Activated CD8-positive, alpha-beta T cell treated with anti-CD3 and anti-CD28 coated beads for 36 hours (primary cell): ENCODE measurements around the gene KLF11. TPM values are rescaled to one million over a fixed set of nuclear protein-coding genes. Genes with fewer than 3 reads are reported as not detected.

Experiments
- ATAC-seq: fragments of 200-7000 bp; cut with Tn5 transposase; one replicate; pipeline ENCODE4 v1.10.0; 2021; ENCODE audit warnings: mild to moderate bottlenecking, moderate library complexity
- CTCF ChIA-PET: fragments of 350-600 bp; sonication (Branson Sonifier 250); formaldehyde crosslinking; loops from one replicate; lab custom pipeline; 2021; ENCODE audit warnings: antibody characterized with exemption; lab: Charles Lee
- POLR2A ChIA-PET: fragments of 350-600 bp; sonication (Branson Sonifier 250); formaldehyde crosslinking; loops from one replicate; lab custom pipeline; 2021; ENCODE audit warnings: antibody characterized with exemption; lab: Charles Lee
- DNase-seq: peaks from one replicate; pipeline ENCODE4 v3.0.0-alpha.2; 2020
- H3K27ac Mint-ChIP-seq: one replicate; pipeline ENCODE4 v1.8.0; 2021; ENCODE audit warnings: mild to moderate bottlenecking, mixed read lengths
- H3K27me3 Mint-ChIP-seq: one replicate; pipeline ENCODE4 v1.8.0; 2021; ENCODE audit warnings: mixed read lengths
- H3K36me3 Mint-ChIP-seq: one replicate; pipeline ENCODE4 v1.8.0; 2021; ENCODE audit warnings: low read depth, mixed read lengths
- H3K4me1 Mint-ChIP-seq: one replicate; pipeline ENCODE4 v1.8.0; 2021; ENCODE audit warnings: low read depth, mixed read lengths
- H3K4me3 Mint-ChIP-seq: one replicate; pipeline ENCODE4 v1.8.0; 2021; ENCODE audit warnings: mild to moderate bottlenecking, moderate library complexity, mixed read lengths
- H3K9me3 Mint-ChIP-seq: one replicate; pipeline ENCODE4 v1.8.0; 2021; ENCODE audit warnings: mixed read lengths
- intact Hi-C: fragments of 100-400 bp; cut with micrococcal nuclease; formaldehyde crosslinking; loops from one replicate; pipeline ENCODE4 v1.10.0; 2022
- total RNA-seq, 2 experiments: library from RNA; stranded (reverse); gene quantifications; one replicate each; pipeline ENCODE4 v1.2.3, GENCODE V29; 2021
- TF ChIP-seq, protein P1 (sequence below): fragments of 200-600 bp; IDR thresholded peaks from one replicate; pipeline ENCODE4 v1.8.0; 2022; ENCODE audit warnings: antibody characterized with exemption, mild to moderate bottlenecking

The KLF11 gene
- total RNA-seq, 2 experiments from 2014 or later, result 2.9 to 3.5 TPM

DNA sequence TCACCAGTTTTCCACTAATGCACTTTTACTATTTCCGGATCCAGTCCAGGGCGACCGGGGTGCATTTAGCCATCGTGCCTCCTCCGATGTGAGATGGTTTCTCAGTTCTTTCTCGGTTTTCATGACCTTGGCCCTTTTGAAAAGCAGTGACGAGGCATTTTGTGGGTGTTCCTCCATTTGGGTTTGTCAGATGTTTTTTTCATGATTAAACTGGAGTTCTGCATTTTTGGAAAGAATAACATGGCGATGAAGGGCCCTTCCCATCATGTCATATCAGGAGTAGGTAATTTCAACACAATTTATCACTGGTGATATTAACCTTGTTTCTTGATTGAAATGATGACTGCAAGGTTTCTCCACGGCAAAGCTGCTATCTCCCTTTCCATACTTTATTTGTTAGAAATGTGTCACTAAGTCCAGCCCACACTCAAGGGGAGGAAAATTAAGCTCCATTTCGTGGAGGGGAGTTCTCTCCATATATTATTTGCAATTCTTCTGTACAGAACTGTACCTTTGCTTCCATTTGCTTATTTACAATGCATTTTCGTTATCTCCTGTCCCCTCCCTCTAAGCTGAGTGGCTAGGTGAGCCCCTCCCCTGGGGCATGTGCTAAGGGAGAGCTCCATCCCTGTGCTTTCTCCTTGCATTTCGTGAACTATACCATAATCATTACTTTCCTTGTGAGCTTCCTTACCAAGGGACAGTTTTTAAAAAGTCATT, 8.9 kb upstream of the KLF11 start:
- ATAC-seq (no peak), DNase-seq (no peak)
- TF ChIP-seq, protein P1, sequence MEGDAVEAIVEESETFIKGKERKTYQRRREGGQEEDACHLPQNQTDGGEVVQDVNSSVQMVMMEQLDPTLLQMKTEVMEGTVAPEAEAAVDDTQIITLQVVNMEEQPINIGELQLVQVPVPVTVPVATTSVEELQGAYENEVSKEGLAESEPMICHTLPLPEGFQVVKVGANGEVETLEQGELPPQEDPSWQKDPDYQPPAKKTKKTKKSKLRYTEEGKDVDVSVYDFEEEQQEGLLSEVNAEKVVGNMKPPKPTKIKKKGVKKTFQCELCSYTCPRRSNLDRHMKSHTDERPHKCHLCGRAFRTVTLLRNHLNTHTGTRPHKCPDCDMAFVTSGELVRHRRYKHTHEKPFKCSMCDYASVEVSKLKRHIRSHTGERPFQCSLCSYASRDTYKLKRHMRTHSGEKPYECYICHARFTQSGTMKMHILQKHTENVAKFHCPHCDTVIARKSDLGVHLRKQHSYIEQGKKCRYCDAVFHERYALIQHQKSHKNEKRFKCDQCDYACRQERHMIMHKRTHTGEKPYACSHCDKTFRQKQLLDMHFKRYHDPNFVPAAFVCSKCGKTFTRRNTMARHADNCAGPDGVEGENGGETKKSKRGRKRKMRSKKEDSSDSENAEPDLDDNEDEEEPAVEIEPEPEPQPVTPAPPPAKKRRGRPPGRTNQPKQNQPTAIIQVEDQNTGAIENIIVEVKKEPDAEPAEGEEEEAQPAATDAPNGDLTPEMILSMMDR, result no peak
- H3K36me3 Mint-ChIP-seq, result no peaks in the 10 kb centered on the region
- CTCF ChIA-PET, result interaction anchor here (0.9 to 5.3 kb wide), 4 partner anchors 13 to 221 kb away, joined by 3 to 29 read pairs (median 5); no protein-coding TSS in a partner anchor
- no peak overlapping the region for H3K4me3 Mint-ChIP-seq
- H3K4me1 Mint-ChIP-seq, result peaks cover 19% of the 10 kb centered on the region
- no peaks in the 10 kb centered on the region for H3K9me3 Mint-ChIP-seq
- H3K27me3 Mint-ChIP-seq, result no peaks in the 10 kb centered on the region
- no peak overlapping the region for H3K27ac Mint-ChIP-seq
- POLR2A ChIA-PET, result interaction anchor here (0.7 to 1.7 kb wide), 2 partner anchors 8 to 403 kb away, joined by 3 to 7 read pairs; partner anchors contain the start of gene YWHAQ
- intact Hi-C loops, result no loop called here

DNA sequence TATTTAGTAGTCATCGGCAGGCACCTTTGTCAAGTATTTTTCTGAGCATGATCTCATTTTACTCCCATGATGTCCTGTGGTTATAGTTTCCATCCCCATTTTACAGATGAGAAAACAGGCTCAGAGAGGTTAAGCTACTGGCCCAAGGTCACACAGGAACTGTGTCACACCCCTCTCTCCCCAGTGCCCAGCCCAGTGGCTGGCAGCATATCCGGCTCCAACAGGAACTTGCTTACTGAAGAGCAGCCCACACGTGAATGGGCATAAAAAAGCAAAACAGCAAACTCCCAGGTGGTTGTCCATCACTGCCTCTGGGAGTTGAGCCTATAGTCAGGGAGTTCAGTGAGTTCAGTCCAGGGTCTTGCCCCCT, 8.3 kb upstream of the KLF11 start:
- ChIA-PET POLR2A (interaction anchor here (0.7 to 1.7 kb wide), 2 partner anchors 13 to 404 kb away, joined by 3 to 5 read pairs; partner anchors contain the start of gene YWHAQ), CTCF (interaction anchor here (0.9 to 5.3 kb wide), 6 partner anchors 12 to 222 kb away, joined by 3 to 29 read pairs (median 4); no protein-coding TSS in a partner anchor)
- H3K36me3 Mint-ChIP-seq, result no peaks in the 10 kb centered on the region
- intact Hi-C loops, result no loop called here
- DNase-seq, result no peak
- H3K27me3 Mint-ChIP-seq, result no peaks in the 10 kb centered on the region
- H3K9me3 Mint-ChIP-seq, result no peaks in the 10 kb centered on the region
- ATAC-seq, result no peak
- no peak overlapping the region for H3K27ac Mint-ChIP-seq
- peaks cover 14% of the 10 kb centered on the region for H3K4me1 Mint-ChIP-seq
- TF ChIP-seq, protein P1, result no peak
- no peak overlapping the region for H3K4me3 Mint-ChIP-seq

DNA sequence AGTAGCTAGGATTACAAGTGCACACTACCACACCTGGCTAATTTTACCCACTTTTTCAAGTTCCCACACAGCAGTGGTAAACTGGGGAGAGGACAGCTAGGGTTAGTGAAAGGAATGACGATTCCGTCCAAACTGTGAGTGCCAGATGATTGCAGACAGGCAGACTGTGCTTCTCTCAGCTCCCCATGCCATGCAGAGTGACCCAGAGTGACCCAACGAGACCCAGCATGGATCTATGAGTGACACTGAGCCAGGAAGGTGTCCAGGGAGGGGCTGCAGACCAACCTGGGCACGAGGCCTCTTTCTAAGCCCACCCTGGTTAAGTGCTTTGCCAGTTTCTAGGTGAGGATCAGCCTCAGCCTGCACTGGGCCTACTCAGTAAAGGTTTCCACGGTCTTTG, 7.7 kb upstream of the KLF11 start:
- intact Hi-C loops, result no loop called here

DNA sequence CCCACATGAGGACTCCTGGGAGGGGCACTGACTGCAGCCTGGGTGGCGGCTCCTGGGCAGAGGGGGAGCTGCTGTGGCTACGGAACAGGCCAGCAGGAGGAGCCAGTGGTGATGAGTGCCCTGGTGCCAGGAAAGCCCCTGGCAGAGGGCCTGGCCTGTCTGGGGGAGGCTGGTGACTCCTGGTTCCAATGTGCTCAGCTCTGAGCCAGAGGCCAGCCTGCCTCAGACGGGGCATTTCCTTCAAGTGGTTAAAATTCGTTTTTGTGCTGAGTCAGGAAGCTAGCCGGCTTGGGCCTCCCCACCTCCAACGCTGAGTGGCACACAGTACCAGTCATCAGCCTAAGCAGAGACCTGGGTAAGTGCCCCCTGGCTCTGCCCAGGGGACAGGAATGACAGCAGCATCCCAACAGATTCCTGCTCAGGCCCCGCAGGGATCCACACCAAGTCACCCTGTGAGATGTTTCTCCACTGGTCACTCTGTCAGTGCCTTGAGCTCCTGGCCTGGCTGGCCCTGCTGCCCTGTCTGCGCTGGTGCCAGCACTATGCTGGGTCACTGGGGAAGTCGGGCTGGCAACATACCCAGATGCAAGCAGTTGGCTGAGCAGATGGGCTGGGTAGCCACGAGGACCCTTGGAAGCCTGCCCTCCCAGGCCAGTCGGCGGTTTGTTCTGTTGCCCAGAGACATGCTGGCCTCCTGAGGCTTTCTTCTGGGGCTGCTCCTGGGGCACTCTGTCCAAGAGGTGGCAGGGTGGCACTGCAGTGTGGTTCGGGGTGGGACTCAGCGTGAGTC, 7.1 kb upstream of the KLF11 start:
- ChIA-PET POLR2A (interaction anchor here (1.7 kb wide), 1 partner anchor 12 kb away, joined by 5 read pairs; no protein-coding TSS in a partner anchor), CTCF (interaction anchor here (0.6 to 5.3 kb wide), 7 partner anchors 11 to 277 kb away, joined by 3 to 29 read pairs (median 5); no protein-coding TSS in a partner anchor)
- no peak overlapping the region for H3K27ac Mint-ChIP-seq
- H3K4me1 Mint-ChIP-seq, result peaks cover 10% of the 10 kb centered on the region
- DNase-seq (peak; percentile 74), ATAC-seq (peak; percentile 93)
- intact Hi-C loops, result no loop called here
- TF ChIP-seq, protein P1, result peak; percentile 27
- no peaks in the 10 kb centered on the region for H3K36me3 Mint-ChIP-seq
- H3K4me3 Mint-ChIP-seq, result no peak overlapping the region
- no peaks in the 10 kb centered on the region for H3K27me3 Mint-ChIP-seq
- no peaks in the 10 kb centered on the region for H3K9me3 Mint-ChIP-seq

More for the DNA sequence above, 7.7 kb upstream of the KLF11 start:
- POLR2A ChIA-PET, result interaction anchor here (0.7 to 1.7 kb wide), 2 partner anchors 13 to 405 kb away, joined by 3 to 5 read pairs; partner anchors contain the start of gene YWHAQ
- ATAC-seq (no peak), DNase-seq (no peak)
- H3K36me3 Mint-ChIP-seq, result no peaks in the 10 kb centered on the region
- CTCF ChIA-PET, result interaction anchor here (1.4 to 5.3 kb wide), 5 partner anchors 12 to 222 kb away, joined by 3 to 29 read pairs (median 6); no protein-coding TSS in a partner anchor
- TF ChIP-seq, protein P1, result no peak
- H3K4me1 Mint-ChIP-seq, result peaks cover 10% of the 10 kb centered on the region
- no peaks in the 10 kb centered on the region for H3K9me3 Mint-ChIP-seq
- no peak overlapping the region for H3K4me3 Mint-ChIP-seq
- no peaks in the 10 kb centered on the region for H3K27me3 Mint-ChIP-seq
- no peak overlapping the region for H3K27ac Mint-ChIP-seq
